ENCODE data around the gene SPTLC1. TPM values are rescaled to one million over a fixed set of nuclear protein-coding genes. Genes with fewer than 3 reads are reported as not detected.
"Not testable (repeated sequence)": the region's sequence is repeated elsewhere in the genome, so short reads cannot be mapped to it uniquely, and the experiment has no call there.

SPTLC1 gene
- total and polyA plus RNA-seq, 3 donors from 2014 or later: 71.6 to 104 (median 77.1) TPM

DNA sequence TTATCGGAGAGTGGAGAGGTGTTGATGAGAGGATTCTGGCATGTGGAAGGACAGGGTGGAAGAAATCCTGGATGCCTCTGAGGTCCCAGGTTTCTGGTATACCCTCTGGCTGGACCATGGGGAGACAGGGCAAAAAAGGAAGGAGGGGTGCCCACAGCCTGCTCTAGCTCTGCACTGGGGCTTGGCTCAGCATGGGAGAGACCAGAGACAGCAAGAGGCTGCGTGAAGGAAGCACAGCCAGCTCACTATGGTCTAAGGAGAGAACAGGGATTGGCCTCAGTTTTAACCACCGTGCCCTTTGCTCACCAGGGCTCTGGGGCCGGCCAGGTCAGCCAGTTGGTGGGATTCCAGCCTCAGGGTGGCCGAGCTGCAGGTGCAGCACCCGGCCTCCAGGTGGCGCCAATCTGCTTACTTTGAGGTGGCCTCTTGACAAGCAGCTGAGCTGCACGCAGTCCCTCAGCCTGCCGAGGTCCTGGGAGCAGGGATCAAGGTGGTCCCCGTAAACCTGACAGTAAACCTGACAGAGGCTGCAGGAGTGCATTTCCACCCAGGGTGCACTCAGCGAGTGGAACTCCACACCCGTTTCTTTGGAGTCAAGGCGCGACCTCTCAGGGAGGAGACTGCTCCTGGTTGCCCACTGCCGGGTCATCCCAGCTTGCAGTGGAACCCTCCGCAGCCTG, 25.0 kb upstream of the SPTLC1 start:
- Histone ChIP-seq H3K27me3 (no peaks in the 10 kb centered on the region), H3K36me3 (ENCODE audit: low read depth, missing control alignments) (no peaks in the 10 kb centered on the region), H3K27ac (no peak overlapping the region), H3K4me1 (peaks cover 11% of the 10 kb centered on the region), H3K9me3 (no peaks in the 10 kb centered on the region), H3K4me3 (peak overlapping the region; percentile 45 to 57)
- intact Hi-C loops (cut with DNase I; ENCODE audit: low total_unique reads): loop anchor here (10.0 kb wide), 1 partner anchor 505 kb away; no protein-coding TSS in a partner anchor
- WGBS, 2 donors: 15 to 30% methylated on average over 3 to 16 of the region's 16 CpGs
- TF ChIP-seq, protein P1, sequence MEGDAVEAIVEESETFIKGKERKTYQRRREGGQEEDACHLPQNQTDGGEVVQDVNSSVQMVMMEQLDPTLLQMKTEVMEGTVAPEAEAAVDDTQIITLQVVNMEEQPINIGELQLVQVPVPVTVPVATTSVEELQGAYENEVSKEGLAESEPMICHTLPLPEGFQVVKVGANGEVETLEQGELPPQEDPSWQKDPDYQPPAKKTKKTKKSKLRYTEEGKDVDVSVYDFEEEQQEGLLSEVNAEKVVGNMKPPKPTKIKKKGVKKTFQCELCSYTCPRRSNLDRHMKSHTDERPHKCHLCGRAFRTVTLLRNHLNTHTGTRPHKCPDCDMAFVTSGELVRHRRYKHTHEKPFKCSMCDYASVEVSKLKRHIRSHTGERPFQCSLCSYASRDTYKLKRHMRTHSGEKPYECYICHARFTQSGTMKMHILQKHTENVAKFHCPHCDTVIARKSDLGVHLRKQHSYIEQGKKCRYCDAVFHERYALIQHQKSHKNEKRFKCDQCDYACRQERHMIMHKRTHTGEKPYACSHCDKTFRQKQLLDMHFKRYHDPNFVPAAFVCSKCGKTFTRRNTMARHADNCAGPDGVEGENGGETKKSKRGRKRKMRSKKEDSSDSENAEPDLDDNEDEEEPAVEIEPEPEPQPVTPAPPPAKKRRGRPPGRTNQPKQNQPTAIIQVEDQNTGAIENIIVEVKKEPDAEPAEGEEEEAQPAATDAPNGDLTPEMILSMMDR (IDR thresholded peaks at IDR 0.05): peak; percentile 77 to 96 (median 93)
- no peak for TF ChIP-seq POLR2A (IDR thresholded peaks at IDR 0.05)
- peak; percentile 90 for DNase-seq

DNA sequence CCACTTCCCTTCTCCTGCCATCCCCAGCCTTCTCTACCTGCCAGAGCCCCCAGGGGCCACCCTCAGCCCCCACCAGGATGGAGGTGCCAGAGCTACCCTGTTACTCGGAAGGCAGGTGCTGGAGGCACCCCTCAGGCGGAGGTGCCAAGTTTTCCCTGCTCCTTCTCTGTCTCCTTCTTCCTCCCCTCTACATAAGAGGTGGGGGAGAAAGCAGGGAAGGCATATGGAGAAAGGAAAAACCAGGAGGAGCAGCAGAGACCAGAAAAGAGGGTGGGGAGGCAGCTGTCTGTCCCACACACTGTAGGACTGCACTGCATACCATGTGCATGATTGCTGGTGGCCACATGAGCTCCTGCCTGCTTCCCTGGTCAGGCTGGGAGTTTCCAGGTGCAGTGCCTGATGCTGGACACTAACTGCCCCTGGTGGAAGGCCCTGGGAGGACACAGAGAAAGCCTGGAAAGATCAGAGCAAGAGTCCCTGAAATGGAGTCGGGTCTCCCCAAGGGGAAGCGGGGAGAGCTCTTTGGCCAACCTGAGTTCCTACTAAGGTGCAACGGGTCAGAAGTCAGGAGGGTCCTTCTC, 23.8 kb upstream of the SPTLC1 start:
- not testable (repeated sequence) for H3K9me3 ChIP-seq; H3K27me3 ChIP-seq; H3K4me3 ChIP-seq; H3K27ac ChIP-seq; H3K36me3 ChIP-seq (ENCODE audit: low read depth, missing control alignments)
- WGBS, 2 donors: 94 to 98% methylated on average over 4 to 5 of the region's 5 CpGs
- DNase-seq: peak; percentile 45
- TF ChIP-seq, protein P1 (IDR thresholded peaks at IDR 0.05): peak; percentile 28 to 32 (median 29)
- peaks cover 15% of the 10 kb centered on the region for H3K4me1 ChIP-seq
- intact Hi-C loops (cut with DNase I; ENCODE audit: low total_unique reads): loop anchor here (5.0 kb wide), 1 partner anchor 103 kb away; no protein-coding TSS in a partner anchor

DNA sequence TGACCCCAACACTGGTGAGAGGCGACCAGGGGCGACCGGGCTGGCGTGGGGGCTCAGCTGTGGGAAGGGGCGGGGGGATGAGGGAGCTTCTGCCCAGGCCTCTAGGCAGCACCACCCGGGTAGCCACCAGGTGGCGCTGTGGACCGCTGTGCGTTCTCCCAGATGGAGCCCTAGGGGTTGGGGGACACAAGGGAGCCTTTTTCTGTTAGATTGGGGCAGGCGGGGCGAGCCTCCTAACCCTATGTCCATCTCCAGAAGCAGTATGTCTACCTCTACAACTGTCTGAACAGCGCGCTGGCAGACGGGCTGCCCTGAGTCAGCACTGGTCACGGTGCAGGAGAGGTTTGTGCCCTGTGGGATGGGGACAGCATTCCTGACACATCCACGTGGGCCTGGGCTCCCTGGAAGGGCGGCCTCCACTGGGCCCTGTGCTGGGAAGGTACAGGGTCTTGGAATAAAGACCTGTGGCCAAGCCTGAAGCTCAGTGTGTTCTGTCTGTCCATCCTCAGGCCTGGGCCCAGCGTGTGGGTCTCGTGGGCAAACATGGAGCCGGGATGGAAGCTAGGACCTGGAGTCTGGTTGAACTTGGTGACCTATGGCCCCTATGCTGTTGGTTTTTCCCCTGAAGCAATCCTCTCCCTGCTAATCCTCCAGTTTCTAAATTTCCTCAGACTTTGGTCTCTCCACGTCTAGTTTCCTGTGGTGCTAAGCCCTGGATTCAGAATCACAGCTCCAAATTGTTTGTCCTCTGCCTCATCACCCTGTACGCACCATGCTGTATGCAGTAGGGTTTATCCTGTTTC, 23.1 kb upstream of the SPTLC1 start:
- intact Hi-C loops (cut with DNase I; ENCODE audit: low total_unique reads): loop anchor here (5.0 kb wide), 1 partner anchor 104 kb away; no protein-coding TSS in a partner anchor
- Histone ChIP-seq H3K27me3 (no peaks in the 10 kb centered on the region), H3K36me3 (ENCODE audit: low read depth, missing control alignments) (no peaks in the 10 kb centered on the region), H3K4me3 (no peak overlapping the region), H3K4me1 (peaks cover 18% of the 10 kb centered on the region), H3K9me3 (no peaks in the 10 kb centered on the region), H3K27ac (no peak overlapping the region)
- WGBS, 2 donors: 59 to 82% methylated on average over 7 to 21 of the region's 22 CpGs
- TF ChIP-seq, protein P1 (IDR thresholded peaks at IDR 0.05): peak; percentile 69 to 93 (median 81)
- no peak for TF ChIP-seq POLR2A (IDR thresholded peaks at IDR 0.05)
- peak; percentile 77 for DNase-seq

DNA sequence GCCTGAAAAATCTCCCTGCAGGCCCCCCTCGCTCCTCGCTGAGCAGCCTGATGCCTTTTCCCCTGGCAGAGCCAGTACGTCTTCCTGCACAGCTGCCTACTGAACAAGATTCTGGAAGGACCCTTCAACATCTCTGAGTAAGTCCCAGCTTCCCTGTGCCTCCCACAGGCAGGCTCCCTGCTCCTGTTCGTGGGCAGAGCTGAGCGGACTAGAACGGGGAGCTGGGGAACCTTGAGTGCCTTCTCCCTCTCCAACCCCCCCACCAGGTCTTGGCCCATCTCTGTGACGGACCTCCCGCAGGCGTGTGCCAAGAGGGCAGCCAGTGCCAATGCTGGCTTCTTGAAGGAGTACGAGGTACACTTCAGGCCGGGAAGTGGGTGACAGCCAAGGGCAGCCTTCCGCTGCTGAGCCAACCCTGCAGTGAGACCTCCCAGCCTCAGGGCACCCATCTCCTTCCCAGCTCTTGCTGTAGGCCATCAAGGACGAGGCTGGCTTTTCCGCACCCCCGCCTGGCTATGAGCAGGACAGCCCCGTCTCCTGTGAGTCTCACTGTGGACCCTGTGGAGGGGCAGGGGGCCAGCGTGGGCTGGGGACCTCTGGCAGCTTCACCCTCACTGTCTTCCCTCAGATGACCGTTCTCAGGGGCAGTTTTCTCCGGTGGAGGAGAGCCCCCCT, 21.1 kb upstream of the SPTLC1 start:
- 71 to 83% methylated on average over 8 to 19 of the region's 19 CpGs for WGBS, 2 donors
- no peak for TF ChIP-seq POLR2A (IDR thresholded peaks at IDR 0.05)
- TF ChIP-seq, protein P1 (IDR thresholded peaks at IDR 0.05): no peak
- H3K27me3 ChIP-seq: no peaks in the 10 kb centered on the region
- H3K4me3 ChIP-seq: no peak overlapping the region
- no peak for DNase-seq
- intact Hi-C loops (cut with DNase I; ENCODE audit: low total_unique reads): loop anchor here (5.0 kb wide), 1 partner anchor 106 kb away; no protein-coding TSS in a partner anchor
- no peaks in the 10 kb centered on the region for H3K36me3 ChIP-seq (ENCODE audit: low read depth, missing control alignments)
- no peaks in the 10 kb centered on the region for H3K9me3 ChIP-seq
- H3K4me1 ChIP-seq: peaks cover 18% of the 10 kb centered on the region
- H3K27ac ChIP-seq: no peak overlapping the region

Measured in testis (tissue), 3 donors.